Measurements from ENCODE around the gene ALG2. TPM values are rescaled to one million over a fixed set of nuclear protein-coding genes. Genes with fewer than 3 reads are reported as not detected.

The ALG2 gene
- total RNA-seq, 1 donor from 2014 or later: 28.3 TPM

- no peak for DNase-seq (ENCODE audit: low read depth)
These were observed 45.2 kb downstream of the ALG2 start for GRCh38 chr9:99176527-99177013.

- no peak for DNase-seq (ENCODE audit: low read depth)
These were observed 47.9 kb downstream of the ALG2 start for GRCh38 chr9:99173570-99174504.

GRCh38 chr9:99172124-99173091 lies 49.3 kb downstream of the ALG2 start:
- DNase-seq (ENCODE audit: low read depth): no peak

- no peak for DNase-seq (ENCODE audit: low read depth)
These were observed 50.3 kb downstream of the ALG2 start for GRCh38 chr9:99171225-99172123.

GRCh38 chr9:99169982-99170761 lies 51.6 kb downstream of the ALG2 start:
- DNase-seq (ENCODE audit: low read depth): no peak

- DNase-seq (ENCODE audit: low read depth): no peak
These were observed 52.7 kb downstream of the ALG2 start for GRCh38 chr9:99169086-99169485.

GRCh38 chr9:99167694-99168093 lies 54.0 kb downstream of the ALG2 start:
- no peak for DNase-seq (ENCODE audit: low read depth)

- no peak for DNase-seq (ENCODE audit: low read depth)
These were observed 54.6 kb downstream of the ALG2 start for GRCh38 chr9:99167119-99167518.

Other genes starting within 250 kb of the ALG2 start
- 53.9 and 60.4 TPM in 2 replicates for gene TGFBR1, start 116.8 kb downstream of the ALG2 start, total RNA-seq
- gene SEC61B, start 340 bp upstream of the ALG2 start, total RNA-seq: 36.4 and 41.2 TPM in 2 replicates

Measured in myocyte (in vitro differentiated cells).